ENCODE measurements around the gene AUTS2. TPM values are rescaled to one million over a fixed set of nuclear protein-coding genes. Genes with fewer than 3 reads are reported as not detected.

Gene AUTS2
- 9.2 TPM for polyA plus RNA-seq (2012; ENCODE audit: low read depth, missing spikeins)

GRCh38 chr7:69598081-69598486, at the start of gene AUTS2:
AUTS2 (plus strand) TSS chr7:69598475; CDS start chr7:69599654, 1,179 bp downstream.
- peak; percentile 94 for FAIRE-seq
- DNase-seq (ENCODE audit: insufficient read length, low spot score): peak; percentile 82
- TF ChIP-seq POLR2A (IDR thresholded peaks at IDR 0.05; ENCODE audit: low read depth, low read length) (no peak), TAF1 (IDR thresholded peaks at IDR 0.05; ENCODE audit: low read depth, low read length) (no peak), POU2F2 (IDR thresholded peaks at IDR 0.05; ENCODE audit: low read depth, low read length) (no peak), POLR2AphosphoS5 (IDR thresholded peaks at IDR 0.05; ENCODE audit: low read depth, low read length) (no peak), PAX5 (IDR thresholded peaks at IDR 0.05; ENCODE audit: insufficient read depth, low read length, severe bottlenecking) (no peak), SPI1 (IDR thresholded peaks at IDR 0.05; ENCODE audit: low read depth, low read length) (no peak)

DNA sequence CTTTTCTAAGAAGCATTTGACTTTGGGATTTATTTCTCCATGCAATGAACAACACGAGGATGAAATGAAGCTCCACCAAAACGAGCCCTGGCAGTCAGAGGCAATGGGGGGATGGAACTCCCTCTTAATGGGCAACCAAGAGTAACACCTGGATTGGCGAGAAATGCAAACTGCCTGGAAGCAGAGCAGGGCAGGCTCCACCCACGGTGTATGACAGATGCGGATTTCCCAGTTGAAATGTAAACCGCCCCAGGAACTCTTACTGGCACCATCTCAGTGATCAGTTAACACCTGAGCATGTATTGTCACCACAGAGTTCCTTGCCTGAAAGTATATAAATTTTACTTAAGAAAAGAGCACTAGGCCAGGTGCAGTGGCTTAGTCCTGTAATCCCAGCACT, 47.3 kb upstream of the AUTS2 start:
- no peak for TF ChIP-seq POLR2AphosphoS5 (IDR thresholded peaks at IDR 0.05; ENCODE audit: low read depth, low read length)
- no peak for TF ChIP-seq TAF1 (IDR thresholded peaks at IDR 0.05; ENCODE audit: low read depth, low read length)
- no peak for TF ChIP-seq POLR2A (IDR thresholded peaks at IDR 0.05; ENCODE audit: low read depth, low read length)
- TF ChIP-seq PAX5 (IDR thresholded peaks at IDR 0.05; ENCODE audit: insufficient read depth, low read length, severe bottlenecking): no peak
- no peak for TF ChIP-seq POU2F2 (IDR thresholded peaks at IDR 0.05; ENCODE audit: low read depth, low read length)
- no peak for TF ChIP-seq SPI1 (IDR thresholded peaks at IDR 0.05; ENCODE audit: low read depth, low read length)
- DNase-seq (ENCODE audit: insufficient read length, low spot score) (no peak), FAIRE-seq (no peak)

GRCh38 chr7:69553190-69553589, 45.1 kb upstream of the AUTS2 start:
- FAIRE-seq (no peak), DNase-seq (ENCODE audit: insufficient read length, low spot score) (no peak)
- TF ChIP-seq SPI1 (IDR thresholded peaks at IDR 0.05; ENCODE audit: low read depth, low read length) (no peak), POLR2A (IDR thresholded peaks at IDR 0.05; ENCODE audit: low read depth, low read length) (no peak), TAF1 (IDR thresholded peaks at IDR 0.05; ENCODE audit: low read depth, low read length) (no peak), PAX5 (IDR thresholded peaks at IDR 0.05; ENCODE audit: insufficient read depth, low read length, severe bottlenecking) (no peak), POLR2AphosphoS5 (IDR thresholded peaks at IDR 0.05; ENCODE audit: low read depth, low read length) (no peak), POU2F2 (IDR thresholded peaks at IDR 0.05; ENCODE audit: low read depth, low read length) (no peak)

DNA sequence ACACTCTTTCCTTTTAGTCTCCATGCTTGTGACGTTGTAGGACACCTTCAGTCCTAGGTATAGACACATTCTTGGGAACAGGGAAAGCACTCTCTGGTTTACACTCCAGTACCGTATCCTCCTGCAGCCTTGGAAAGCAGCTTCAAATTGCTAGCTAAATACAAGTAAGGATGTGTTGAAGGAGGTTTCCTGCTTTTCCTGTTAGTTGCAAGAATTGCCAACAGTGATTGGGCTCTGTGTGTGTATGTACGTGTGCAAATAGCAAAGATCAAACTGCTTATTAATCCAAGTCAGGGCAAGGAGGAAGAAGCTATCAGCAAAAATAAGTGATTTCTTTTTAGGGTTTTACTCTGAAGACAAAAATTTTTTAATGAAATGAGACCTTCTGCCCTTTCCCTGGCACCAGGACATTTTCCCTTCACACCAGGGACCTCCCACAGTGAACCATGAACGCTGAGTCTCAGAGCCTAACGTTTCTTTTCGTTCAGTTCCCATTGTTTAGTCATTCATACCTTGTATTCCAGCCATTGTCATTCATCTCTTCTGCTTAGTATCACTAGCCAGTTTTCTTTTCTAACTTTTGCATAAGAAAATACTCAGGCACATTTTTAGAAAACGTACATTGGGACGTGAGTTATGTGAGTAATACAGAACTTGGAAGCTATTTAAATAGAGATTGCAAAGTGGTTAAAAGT, 36.9 kb upstream of the AUTS2 start:
- no peak for DNase-seq (ENCODE audit: insufficient read length, low spot score)
- FAIRE-seq: no peak
- TF ChIP-seq TAF1 (IDR thresholded peaks at IDR 0.05; ENCODE audit: low read depth, low read length) (no peak), POU2F2 (IDR thresholded peaks at IDR 0.05; ENCODE audit: low read depth, low read length) (no peak), PAX5 (IDR thresholded peaks at IDR 0.05; ENCODE audit: insufficient read depth, low read length, severe bottlenecking) (no peak), POLR2A (IDR thresholded peaks at IDR 0.05; ENCODE audit: low read depth, low read length) (no peak), POLR2AphosphoS5 (IDR thresholded peaks at IDR 0.05; ENCODE audit: low read depth, low read length) (no peak), SPI1 (IDR thresholded peaks at IDR 0.05; ENCODE audit: low read depth, low read length) (no peak)

- DNase-seq (ENCODE audit: insufficient read length, low spot score) (peak; percentile 25), FAIRE-seq (peak; percentile 86)
- TF ChIP-seq POU2F2 (IDR thresholded peaks at IDR 0.05; ENCODE audit: low read depth, low read length) (no peak), POLR2A (IDR thresholded peaks at IDR 0.05; ENCODE audit: low read depth, low read length) (no peak), POLR2AphosphoS5 (IDR thresholded peaks at IDR 0.05; ENCODE audit: low read depth, low read length) (no peak), TAF1 (IDR thresholded peaks at IDR 0.05; ENCODE audit: low read depth, low read length) (no peak), SPI1 (IDR thresholded peaks at IDR 0.05; ENCODE audit: low read depth, low read length) (no peak), PAX5 (IDR thresholded peaks at IDR 0.05; ENCODE audit: insufficient read depth, low read length, severe bottlenecking) (no peak)
These were observed 33.5 kb upstream of the AUTS2 start for GRCh38 chr7:69564454-69565417.

- no peak for DNase-seq (ENCODE audit: insufficient read length, low spot score)
- no peak for FAIRE-seq
- TF ChIP-seq POU2F2 (IDR thresholded peaks at IDR 0.05; ENCODE audit: low read depth, low read length) (no peak), SPI1 (IDR thresholded peaks at IDR 0.05; ENCODE audit: low read depth, low read length) (no peak), TAF1 (IDR thresholded peaks at IDR 0.05; ENCODE audit: low read depth, low read length) (no peak), POLR2AphosphoS5 (IDR thresholded peaks at IDR 0.05; ENCODE audit: low read depth, low read length) (no peak), POLR2A (IDR thresholded peaks at IDR 0.05; ENCODE audit: low read depth, low read length) (no peak), PAX5 (IDR thresholded peaks at IDR 0.05; ENCODE audit: insufficient read depth, low read length, severe bottlenecking) (no peak)
These were observed 30.5 kb upstream of the AUTS2 start for GRCh38 chr7:69567800-69568199.

DNA sequence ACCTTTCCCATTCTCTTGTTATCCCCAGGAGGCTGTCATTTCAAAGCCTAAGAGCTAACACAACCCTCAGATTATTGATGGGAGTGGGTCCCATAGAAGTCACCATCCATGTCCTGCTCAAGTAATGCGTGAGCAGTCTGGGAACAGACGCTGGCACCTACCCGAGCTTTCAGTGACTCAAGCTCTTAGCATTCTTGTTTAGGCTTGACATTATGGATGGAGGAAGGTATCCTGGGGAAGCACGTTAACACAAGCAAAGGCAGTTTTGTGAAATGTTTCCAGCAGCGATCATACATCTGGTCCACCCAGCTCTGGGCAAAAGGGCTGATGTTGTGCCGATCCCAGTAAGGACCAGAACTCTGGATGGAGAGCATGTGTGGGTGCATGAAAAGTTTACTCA, 30.0 kb upstream of the AUTS2 start:
- no peak for DNase-seq (ENCODE audit: insufficient read length, low spot score)
- FAIRE-seq: no peak
- TF ChIP-seq POLR2A (IDR thresholded peaks at IDR 0.05; ENCODE audit: low read depth, low read length) (no peak), POLR2AphosphoS5 (IDR thresholded peaks at IDR 0.05; ENCODE audit: low read depth, low read length) (no peak), POU2F2 (IDR thresholded peaks at IDR 0.05; ENCODE audit: low read depth, low read length) (no peak), TAF1 (IDR thresholded peaks at IDR 0.05; ENCODE audit: low read depth, low read length) (no peak), PAX5 (IDR thresholded peaks at IDR 0.05; ENCODE audit: insufficient read depth, low read length, severe bottlenecking) (no peak), SPI1 (IDR thresholded peaks at IDR 0.05; ENCODE audit: low read depth, low read length) (no peak)

DNA sequence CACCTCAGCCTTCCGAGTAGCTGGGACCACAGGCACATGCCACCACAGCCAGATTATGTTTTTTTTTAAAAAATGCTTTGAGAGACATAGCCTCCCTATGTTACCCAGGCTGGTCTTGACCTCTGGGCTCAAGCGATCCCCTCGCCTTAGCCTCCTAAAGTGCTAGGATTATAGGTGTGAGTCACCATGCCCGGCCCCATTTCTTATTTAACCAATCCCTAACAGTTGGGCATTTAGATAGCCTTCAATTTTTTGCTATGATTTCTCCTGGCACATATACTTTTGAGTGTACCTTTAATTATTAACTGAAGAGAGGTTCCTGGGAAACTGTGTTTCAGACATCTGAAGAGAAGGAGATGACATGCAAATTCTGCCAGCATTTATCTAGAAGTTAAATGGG, 22.6 kb upstream of the AUTS2 start:
- no peak for FAIRE-seq
- DNase-seq (ENCODE audit: insufficient read length, low spot score): no peak

DNA sequence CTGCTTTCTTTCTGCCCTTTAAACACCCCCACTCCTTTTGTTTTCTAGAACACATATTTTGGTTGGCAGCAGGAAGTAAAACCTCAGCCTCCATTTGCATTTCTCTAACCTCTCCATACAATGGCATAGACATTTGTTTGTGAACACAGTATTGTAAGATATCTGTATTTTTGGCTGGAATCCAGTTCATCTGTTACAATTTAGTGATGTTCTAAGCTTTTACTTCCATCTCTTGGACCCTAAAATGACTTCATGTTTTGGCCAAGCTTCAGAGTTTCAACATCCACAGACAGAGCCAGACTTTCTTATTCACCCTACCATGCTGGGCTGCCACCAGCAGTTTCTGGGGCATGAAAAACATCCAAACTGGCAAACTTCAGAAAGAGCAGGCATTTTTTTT, 21.1 kb upstream of the AUTS2 start:
- FAIRE-seq (peak; percentile 82), DNase-seq (ENCODE audit: insufficient read length, low spot score) (no peak)
- TF ChIP-seq TAF1 (IDR thresholded peaks at IDR 0.05; ENCODE audit: low read depth, low read length): no peak
- no peak for TF ChIP-seq POLR2A (IDR thresholded peaks at IDR 0.05; ENCODE audit: low read depth, low read length)
- TF ChIP-seq PAX5 (IDR thresholded peaks at IDR 0.05; ENCODE audit: insufficient read depth, low read length, severe bottlenecking): no peak
- no peak for TF ChIP-seq SPI1 (IDR thresholded peaks at IDR 0.05; ENCODE audit: low read depth, low read length)
- no peak for TF ChIP-seq POLR2AphosphoS5 (IDR thresholded peaks at IDR 0.05; ENCODE audit: low read depth, low read length)
- no peak for TF ChIP-seq POU2F2 (IDR thresholded peaks at IDR 0.05; ENCODE audit: low read depth, low read length)

More for the DNA sequence above, 22.6 kb upstream of the AUTS2 start:
- TF ChIP-seq POLR2AphosphoS5 (IDR thresholded peaks at IDR 0.05; ENCODE audit: low read depth, low read length) (no peak), TAF1 (IDR thresholded peaks at IDR 0.05; ENCODE audit: low read depth, low read length) (no peak), POU2F2 (IDR thresholded peaks at IDR 0.05; ENCODE audit: low read depth, low read length) (no peak), POLR2A (IDR thresholded peaks at IDR 0.05; ENCODE audit: low read depth, low read length) (no peak), PAX5 (IDR thresholded peaks at IDR 0.05; ENCODE audit: insufficient read depth, low read length, severe bottlenecking) (no peak)

All from GM12891 (cell line).